Hepatocyte (in vitro differentiated cells): ENCODE results near the gene CFAP90. TPM values are rescaled to one million over a fixed set of nuclear protein-coding genes. Genes with fewer than 3 reads are reported as not detected.

Experiments used
- DNase-seq: peaks from one replicate; pipeline ENCODE4 v3.0.0-alpha.2; 2016; ENCODE audit warnings: low spot score
- H2AFZ ChIP-seq: fragments of 200-600 bp; sonication (generic); 2 replicates; pipeline ENCODE4 v1.6.0; 2016; ENCODE audit warnings: antibody characterized with exemption, mild to moderate bottlenecking
- H3K27ac ChIP-seq: fragments of 200-600 bp; sonication (generic); 2 replicates; pipeline ENCODE4 v1.5.1; 2016; ENCODE audit warnings: mild to moderate bottlenecking
- H3K27me3 ChIP-seq: fragments of 200-600 bp; sonication (generic); 2 replicates; pipeline ENCODE4 v1.6.1; 2016
- H3K36me3 ChIP-seq: fragments of 200-600 bp; sonication (generic); replicated peaks from 2 replicates; pipeline ENCODE4 v1.5.1; 2016; ENCODE audit warnings: low read depth; ENCODE audit not compliant: insufficient read depth
- H3K4me1 ChIP-seq: fragments of 200-600 bp; sonication (generic); 2 replicates; pipeline ENCODE4 v1.5.1; 2016; ENCODE audit warnings: mild to moderate bottlenecking, moderate library complexity; ENCODE audit not compliant: insufficient read depth
- H3K4me2 ChIP-seq: fragments of 200-600 bp; sonication (generic); 2 replicates; pipeline ENCODE4 v1.6.0; 2016
- H3K4me3 ChIP-seq: fragments of 200-600 bp; sonication (generic); 2 replicates; pipeline ENCODE4 v1.5.1; 2016; ENCODE audit warnings: mild to moderate bottlenecking
- H3K79me2 ChIP-seq: fragments of 200-600 bp; sonication (generic); 2 replicates; pipeline ENCODE4 v1.6.0; 2017; ENCODE audit warnings: mild to moderate bottlenecking
- H3K9me2 ChIP-seq: fragments of 200-600 bp; sonication (generic); replicated peaks from 2 replicates; pipeline ENCODE4 v1.6.0; 2017; ENCODE audit warnings: mild to moderate bottlenecking; ENCODE audit not compliant: insufficient read depth
- H3K9me3 ChIP-seq: fragments of 200-600 bp; sonication (generic); 2 replicates; pipeline ENCODE4 v1.5.1; 2016; ENCODE audit warnings: low read depth, mild to moderate bottlenecking
- H4K20me1 ChIP-seq: fragments of 200-600 bp; sonication (generic); 2 replicates; pipeline ENCODE4 v1.6.0; 2016; ENCODE audit warnings: mild to moderate bottlenecking; ENCODE audit not compliant: insufficient read depth, poor library complexity, severe bottlenecking
- EZH2 ChIP-seq: fragments of 200-600 bp; sonication (generic); IDR thresholded peaks from 2 replicates; pipeline ENCODE4 v1.6.1; 2016; ENCODE audit warnings: antibody characterized with exemption, mild to moderate bottlenecking, borderline replicate concordance
- EZH2phosphoT487 ChIP-seq: fragments of 200-600 bp; sonication (generic); IDR thresholded peaks from one replicate; pipeline ENCODE4 v1.6.1; 2018; ENCODE audit warnings: antibody characterized with exemption, mild to moderate bottlenecking, low read depth, moderate library complexity; ENCODE audit not compliant: unreplicated experiment, severe bottlenecking
- WGBS: methylation state at CpG from one replicate; pipeline ENCODE4 v1.1.6; 2016; ENCODE audit warnings: low lambda C conversion rate; ENCODE audit errors: missing lambda C conversion rate; 5-methylcytosine and 5-hydroxymethylcytosine counted together
- polyA plus RNA-seq: library from polyadenylated mRNA; unstranded; fragments of >200 nt; fragmentation: Nextera tagmentation; extraction: Ambion mirVana; gene quantifications from 2 replicates; pipeline ENCODE4 v1.2.1, GENCODE V29; 2016
- total RNA-seq: library from RNA; depleted of rRNA; stranded (reverse); fragments of >200 nt; gene quantifications from 2 replicates; pipeline ENCODE4 v1.2.3, GENCODE V29; 2014
- TF ChIP-seq, protein P1 (sequence below): fragments of 200-600 bp; sonication (generic); IDR thresholded peaks from 2 replicates; pipeline ENCODE4 v1.5.1; 2016; ENCODE audit warnings: antibody characterized with exemption, mild to moderate bottlenecking; ENCODE audit not compliant: poor library complexity

Gene CFAP90
- total and polyA plus RNA-seq, 2 experiments from 2014 or later = 0.30 to 1.0 TPM

GRCh38 chr5:7855611-7856010 lies 4.7 kb upstream of the CFAP90 start:
- Histone ChIP-seq H3K9me2 (no peaks in the 10 kb centered on the region), H3K27ac (no peak overlapping the region), H2AFZ (no peak overlapping the region), H3K4me2 (no peak overlapping the region), H4K20me1 (no peaks in the 10 kb centered on the region), H3K36me3 (no peaks in the 10 kb centered on the region), H3K4me3 (no peak overlapping the region), H3K79me2 (no peaks in the 10 kb centered on the region), H3K4me1 (no peaks in the 10 kb centered on the region), H3K27me3 (no peaks in the 10 kb centered on the region), H3K9me3 (no peaks in the 10 kb centered on the region)
- TF ChIP-seq, protein P1, sequence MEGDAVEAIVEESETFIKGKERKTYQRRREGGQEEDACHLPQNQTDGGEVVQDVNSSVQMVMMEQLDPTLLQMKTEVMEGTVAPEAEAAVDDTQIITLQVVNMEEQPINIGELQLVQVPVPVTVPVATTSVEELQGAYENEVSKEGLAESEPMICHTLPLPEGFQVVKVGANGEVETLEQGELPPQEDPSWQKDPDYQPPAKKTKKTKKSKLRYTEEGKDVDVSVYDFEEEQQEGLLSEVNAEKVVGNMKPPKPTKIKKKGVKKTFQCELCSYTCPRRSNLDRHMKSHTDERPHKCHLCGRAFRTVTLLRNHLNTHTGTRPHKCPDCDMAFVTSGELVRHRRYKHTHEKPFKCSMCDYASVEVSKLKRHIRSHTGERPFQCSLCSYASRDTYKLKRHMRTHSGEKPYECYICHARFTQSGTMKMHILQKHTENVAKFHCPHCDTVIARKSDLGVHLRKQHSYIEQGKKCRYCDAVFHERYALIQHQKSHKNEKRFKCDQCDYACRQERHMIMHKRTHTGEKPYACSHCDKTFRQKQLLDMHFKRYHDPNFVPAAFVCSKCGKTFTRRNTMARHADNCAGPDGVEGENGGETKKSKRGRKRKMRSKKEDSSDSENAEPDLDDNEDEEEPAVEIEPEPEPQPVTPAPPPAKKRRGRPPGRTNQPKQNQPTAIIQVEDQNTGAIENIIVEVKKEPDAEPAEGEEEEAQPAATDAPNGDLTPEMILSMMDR = no peak
- TF ChIP-seq EZH2 (no peak), EZH2phosphoT487 (no peak)
- WGBS = 84% methylated on average over 3 of the region's 3 CpGs
- no peak for DNase-seq

DNA sequence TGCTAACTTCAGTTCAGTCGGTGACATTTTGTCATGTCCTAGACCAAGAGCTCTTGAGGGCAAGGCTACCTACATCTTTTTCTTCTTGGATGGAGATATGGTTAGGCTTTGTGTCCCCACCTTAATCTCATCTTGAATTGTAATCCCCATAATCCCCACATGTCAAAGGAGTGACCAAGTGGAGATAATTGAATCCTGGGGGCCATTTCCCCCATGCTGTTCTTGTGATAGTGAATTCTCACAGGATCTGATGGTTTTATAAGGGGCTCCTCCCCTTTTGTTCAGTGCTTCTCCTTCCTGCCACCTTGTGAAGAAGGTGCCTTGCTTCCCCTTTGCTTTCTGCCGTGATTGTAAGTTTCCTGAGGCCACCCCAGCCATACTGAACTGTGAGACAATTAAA lies 2.1 kb upstream of the CFAP90 start:
- WGBS = 79% methylated on average over 2 of the region's 2 CpGs
- no peaks in the 10 kb centered on the region for H3K9me3 ChIP-seq
- H3K9me2 ChIP-seq = no peaks in the 10 kb centered on the region
- no peaks in the 10 kb centered on the region for H3K36me3 ChIP-seq
- H3K4me3 ChIP-seq = no peak overlapping the region
- H4K20me1 ChIP-seq = no peaks in the 10 kb centered on the region
- no peak for DNase-seq
- H3K27ac ChIP-seq = no peak overlapping the region
- TF ChIP-seq, protein P1 = no peak
- TF ChIP-seq EZH2 (no peak), EZH2phosphoT487 (no peak)
- no peaks in the 10 kb centered on the region for H3K4me1 ChIP-seq
- H2AFZ ChIP-seq = no peak overlapping the region
- no peak overlapping the region for H3K4me2 ChIP-seq
- H3K27me3 ChIP-seq = no peaks in the 10 kb centered on the region
- no peaks in the 10 kb centered on the region for H3K79me2 ChIP-seq

DNA sequence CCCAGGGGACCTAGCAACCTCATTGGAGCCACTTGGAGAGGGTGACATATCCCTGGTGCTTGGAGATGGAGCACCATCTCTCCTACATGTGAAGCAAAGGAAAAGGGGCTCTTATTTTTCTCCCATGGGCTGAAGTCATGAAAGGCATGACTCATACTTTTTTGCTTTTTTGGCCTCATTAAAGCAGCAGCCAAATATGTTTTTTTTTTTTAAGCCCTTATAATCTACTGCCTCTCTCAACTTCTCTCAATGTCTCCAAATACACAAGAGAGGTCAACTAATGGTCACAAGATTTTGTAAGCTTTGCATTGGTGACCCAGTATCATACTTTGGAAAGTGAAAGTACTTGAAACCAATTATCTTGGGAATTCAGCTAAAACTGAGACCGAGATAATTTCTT lies 1.6 kb upstream of the CFAP90 start:
- WGBS = 94% methylated on average over 1 of the region's 1 CpG
- H3K27me3 ChIP-seq = no peaks in the 10 kb centered on the region
- no peak for DNase-seq
- H2AFZ ChIP-seq = no peak overlapping the region
- TF ChIP-seq EZH2phosphoT487 (no peak), EZH2 (no peak)
- TF ChIP-seq, protein P1 = no peak
- no peaks in the 10 kb centered on the region for H3K79me2 ChIP-seq
- no peaks in the 10 kb centered on the region for H3K9me3 ChIP-seq
- no peak overlapping the region for H3K4me2 ChIP-seq
- H4K20me1 ChIP-seq = no peaks in the 10 kb centered on the region
- H3K36me3 ChIP-seq = no peaks in the 10 kb centered on the region
- no peak overlapping the region for H3K27ac ChIP-seq
- H3K4me3 ChIP-seq = no peak overlapping the region
- no peaks in the 10 kb centered on the region for H3K4me1 ChIP-seq
- no peaks in the 10 kb centered on the region for H3K9me2 ChIP-seq
